Thyroid gland (tissue), 4 donors: Measurements from ENCODE around the gene DCAF11. TPM values are rescaled to one million over a fixed set of nuclear protein-coding genes. Genes with fewer than 3 reads are reported as not detected.
A peak's percentile ranks its signal among the peaks of the same experiment; 100 is the strongest.

Experiments
- DNase-seq, 2 donors: peaks; one replicate each; pipeline ENCODE4 v3.0.0-alpha.2; 2019
- H3K27ac ChIP-seq, 3 donors: fragments of 200-600 bp; sonication (generic); 1 replicate in 2 of 3; 2 replicates in 1 of 3; pipeline ENCODE4 v1.5.1; 2016 to 2019; ENCODE audit warnings: mild to moderate bottlenecking in 1 of 3, moderate library complexity in 1 of 3
- H3K27me3 ChIP-seq: fragments of 200-600 bp; sonication (generic); one replicate; pipeline ENCODE4 v1.5.1; 2019
- H3K36me3 ChIP-seq, 2 donors: fragments of 200-600 bp; sonication (generic); one replicate each; pipeline ENCODE4 v1.5.1; 2016 to 2019
- H3K4me1 ChIP-seq, 2 donors: fragments of 200-600 bp; sonication (generic); one replicate each; pipeline ENCODE4 v1.5.1; 2017 to 2019
- H3K4me3 ChIP-seq, 3 donors: fragments of 200-600 bp; sonication (generic); replicated peaks in 1 of 3; 1 replicate in 2 of 3; 2 replicates in 1 of 3; pipeline ENCODE4 v1.5.1; 2016; ENCODE audit warnings: mild to moderate bottlenecking in 1 of 3
- H3K9me3 ChIP-seq: fragments of 200-600 bp; sonication (generic); one replicate; pipeline ENCODE4 v1.5.1; 2017
- CTCF ChIP-seq, 6 experiments: fragments of 200-600 bp in 3 of 6; fragments of 450-650 bp in 3 of 6; sonication (generic) in 3 of 6; IDR thresholded peaks; one replicate each; pipeline ENCODE4 v1.5.1; 2016 to 2019; ENCODE audit warnings: antibody characterized with exemption in 6 of 6, mild to moderate bottlenecking in 2 of 6, inconsistent platforms in 1 of 6, moderate library complexity in 1 of 6
- POLR2A ChIP-seq, 2 donors: fragments of 450-650 bp; IDR thresholded peaks; one replicate each; pipeline ENCODE4 v1.6.1; 2017; ENCODE audit warnings: antibody characterized with exemption in 2 of 2, mild to moderate bottlenecking in 2 of 2, moderate library complexity in 1 of 2
- WGBS, 2 donors: methylation state at CpG; one replicate each; pipeline ENCODE4 v1.1.5; 2017; 5-methylcytosine and 5-hydroxymethylcytosine counted together
- intact Hi-C: fragments of 100-400 bp; cut with DNase I; formaldehyde crosslinking; loops from one replicate; pipeline ENCODE4 v1.15.1; 2023
- total RNA-seq, 4 donors: library from RNA; depleted of rRNA; stranded (reverse); fragments of >200 nt; gene quantifications; one replicate each; pipeline ENCODE4 v1.2.3, GENCODE V29; 2016

Gene DCAF11
- total RNA-seq, 4 donors from 2014 or later: 90.6 to 155 (median 132) TPM

GRCh38 chr14:24096545-24097181 is 17.9 kb upstream of the DCAF11 start:
- no peak for TF ChIP-seq POLR2A (IDR thresholded peaks at IDR 0.05)
- no peak for TF ChIP-seq CTCF (IDR thresholded peaks at IDR 0.05)
- Histone ChIP-seq H3K4me1 (peaks cover 10 to 29% of the 10 kb centered on the region in 2 donors), H3K4me3 (no peak overlapping the region), H3K9me3 (no peaks in the 10 kb centered on the region), H3K27me3 (no peaks in the 10 kb centered on the region), H3K36me3 (peaks cover 0 to 13% of the 10 kb centered on the region in 2 donors), H3K27ac (no peak overlapping the region)
- intact Hi-C loops: no loop called here
- DNase-seq: no peak
- 98 to 99% methylated on average over 6 to 7 of the region's 8 CpGs for WGBS, 2 donors

GRCh38 chr14:24098229-24098926 is 16.2 kb upstream of the DCAF11 start:
- TF ChIP-seq POLR2A (IDR thresholded peaks at IDR 0.05) (no peak), CTCF (IDR thresholded peaks at IDR 0.05) (no peak)
- Histone ChIP-seq H3K9me3 (no peaks in the 10 kb centered on the region), H3K4me1 (peaks cover 10 to 17% of the 10 kb centered on the region in 2 donors), H3K4me3 (no peak overlapping the region), H3K36me3 (peaks cover 0 to 18% of the 10 kb centered on the region in 2 donors), H3K27me3 (no peaks in the 10 kb centered on the region), H3K27ac (no peak overlapping the region)
- WGBS, 2 donors: 88 to 99% methylated on average over 10 to 15 of the region's 16 CpGs
- DNase-seq: no peak
- intact Hi-C loops: no loop called here

GRCh38 chr14:24098927-24099813 is 15.4 kb upstream of the DCAF11 start:
- Histone ChIP-seq H3K27me3 (no peaks in the 10 kb centered on the region), H3K27ac (no peak overlapping the region), H3K36me3 (peaks cover 0 to 18% of the 10 kb centered on the region in 2 donors), H3K9me3 (no peaks in the 10 kb centered on the region), H3K4me1 (peaks cover 10 to 13% of the 10 kb centered on the region in 2 donors), H3K4me3 (no peak overlapping the region)
- TF ChIP-seq CTCF (IDR thresholded peaks at IDR 0.05) (no peak), POLR2A (IDR thresholded peaks at IDR 0.05) (no peak)
- DNase-seq: peak; percentile 15 to 26
- WGBS, 2 donors: 95% methylated on average over 5 to 7 of the region's 17 CpGs
- intact Hi-C loops: no loop called here

GRCh38 chr14:24100197-24100981 is 14.2 kb upstream of the DCAF11 start:
- peaks cover 0 to 18% of the 10 kb centered on the region in 2 donors for H3K36me3 ChIP-seq
- H3K27me3 ChIP-seq: no peaks in the 10 kb centered on the region
- H3K27ac ChIP-seq: no peak overlapping the region
- peaks cover 5 to 6% of the 10 kb centered on the region in 2 donors for H3K4me1 ChIP-seq
- 87 to 93% methylated on average over 4 of the region's 4 CpGs for WGBS, 2 donors
- DNase-seq: no peak
- intact Hi-C loops: no loop called here
- no peaks in the 10 kb centered on the region for H3K9me3 ChIP-seq
- TF ChIP-seq CTCF (IDR thresholded peaks at IDR 0.05) (no peak), POLR2A (IDR thresholded peaks at IDR 0.05) (no peak)
- H3K4me3 ChIP-seq: no peak overlapping the region
